ENCODE results near the gene ACSS3. TPM values are rescaled to one million over a fixed set of nuclear protein-coding genes. Genes with fewer than 3 reads are reported as not detected.
A peak's percentile ranks its signal among the peaks of the same experiment; 100 is the strongest.

ACSS3 gene
- total RNA-seq, 2 donors from 2014 or later: 20.3 to 32.3 TPM

DNA sequence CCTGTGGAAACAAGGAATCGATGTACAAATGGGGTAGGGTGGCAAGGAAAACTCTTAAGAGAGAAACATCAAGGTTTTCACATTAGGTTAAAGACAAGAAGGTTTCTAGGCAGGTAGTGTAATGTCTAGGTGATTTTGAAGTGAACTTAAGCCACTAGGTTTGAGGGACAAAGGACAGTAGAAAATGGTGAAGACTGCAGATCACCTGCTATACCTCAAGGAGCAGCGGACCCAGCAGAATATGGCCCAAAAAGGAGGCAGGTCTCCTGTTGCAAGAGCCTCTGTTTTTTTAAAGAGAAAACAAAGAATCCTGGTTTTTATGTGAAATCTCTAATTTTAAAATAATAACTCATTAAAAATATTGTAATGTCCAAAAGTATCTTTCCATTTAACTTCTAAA lies 178.1 kb downstream of the ACSS3 start:
- H3K36me3 ChIP-seq: no peaks in the 10 kb centered on the region
- DNase-seq (ENCODE audit: low spot score): no peak
- TF ChIP-seq CTCF (IDR thresholded peaks at IDR 0.05): no peak
- no peaks in the 10 kb centered on the region for H3K27me3 ChIP-seq
- H3K4me1 ChIP-seq: no peaks in the 10 kb centered on the region
- no peak overlapping the region for H3K4me3 ChIP-seq
- H3K27ac ChIP-seq: no peak overlapping the region
- H3K9me3 ChIP-seq: no peaks in the 10 kb centered on the region

DNA sequence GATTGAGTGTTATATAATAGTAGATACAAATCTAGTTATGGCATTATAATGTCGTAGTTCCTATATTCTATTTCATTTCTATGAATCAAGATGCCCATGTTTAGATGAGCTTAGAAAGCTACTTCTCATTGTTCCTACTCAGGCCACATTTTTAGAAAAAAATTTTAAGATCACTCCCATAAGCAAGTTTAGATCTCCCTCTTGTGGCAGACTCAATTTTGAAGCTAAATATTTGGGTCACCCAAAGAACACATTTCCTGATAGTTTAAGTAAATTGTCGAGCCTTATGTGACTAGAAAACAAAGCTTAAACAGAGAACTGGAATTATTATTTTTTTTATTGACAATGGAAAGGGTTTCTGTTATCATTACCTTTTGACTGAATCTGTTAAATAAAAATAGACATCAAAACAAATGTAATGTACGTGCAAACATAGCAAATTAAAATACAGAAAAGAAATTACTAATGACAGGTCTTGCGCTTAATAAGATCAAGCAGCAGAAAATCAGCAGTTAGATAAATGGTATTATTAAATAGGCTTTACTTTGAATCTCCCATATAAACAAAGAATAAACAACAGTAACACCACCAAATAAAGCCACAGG lies 180.2 kb downstream of the ACSS3 start:
- Histone ChIP-seq H3K27ac (no peak overlapping the region), H3K4me1 (no peaks in the 10 kb centered on the region), H3K27me3 (no peaks in the 10 kb centered on the region), H3K9me3 (no peaks in the 10 kb centered on the region), H3K36me3 (no peaks in the 10 kb centered on the region), H3K4me3 (no peak overlapping the region)
- DNase-seq (ENCODE audit: low spot score): no peak
- TF ChIP-seq CTCF (IDR thresholded peaks at IDR 0.05): peak in 1 of 2 donors; percentile 55

DNA sequence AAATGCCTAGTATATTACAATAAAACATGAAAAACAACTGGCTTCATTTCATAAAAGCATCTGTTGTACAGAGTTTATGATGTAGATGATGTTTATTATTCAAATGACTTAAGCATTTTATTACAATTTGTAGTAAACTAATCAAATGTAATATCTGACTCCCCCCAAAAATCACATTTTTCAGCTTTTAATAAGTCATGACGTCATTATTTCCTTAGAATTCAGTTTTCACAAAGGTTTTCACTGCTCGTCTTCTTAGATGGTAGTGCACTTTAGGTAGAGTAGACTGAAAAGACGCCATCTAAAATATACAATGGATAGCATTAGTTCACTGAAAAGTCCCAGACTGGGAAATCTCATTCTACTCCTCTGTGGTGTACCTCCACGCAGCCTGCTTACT lies 181.5 kb downstream of the ACSS3 start:
- no peak overlapping the region for H3K27ac ChIP-seq
- TF ChIP-seq CTCF (IDR thresholded peaks at IDR 0.05): no peak
- no peak overlapping the region for H3K4me3 ChIP-seq
- no peak for DNase-seq (ENCODE audit: low spot score)
- H3K9me3 ChIP-seq: no peaks in the 10 kb centered on the region
- no peaks in the 10 kb centered on the region for H3K27me3 ChIP-seq
- no peaks in the 10 kb centered on the region for H3K36me3 ChIP-seq
- no peaks in the 10 kb centered on the region for H3K4me1 ChIP-seq

- Histone ChIP-seq H3K27me3 (no peaks in the 10 kb centered on the region), H3K27ac (no peak overlapping the region), H3K4me1 (no peaks in the 10 kb centered on the region), H3K4me3 (no peak overlapping the region), H3K9me3 (no peaks in the 10 kb centered on the region), H3K36me3 (no peaks in the 10 kb centered on the region)
- DNase-seq (ENCODE audit: low spot score): no peak
- no peak for TF ChIP-seq CTCF (IDR thresholded peaks at IDR 0.05)
Measured at GRCh38 chr12:81261508-81262207, 183.8 kb downstream of the ACSS3 start.

DNA sequence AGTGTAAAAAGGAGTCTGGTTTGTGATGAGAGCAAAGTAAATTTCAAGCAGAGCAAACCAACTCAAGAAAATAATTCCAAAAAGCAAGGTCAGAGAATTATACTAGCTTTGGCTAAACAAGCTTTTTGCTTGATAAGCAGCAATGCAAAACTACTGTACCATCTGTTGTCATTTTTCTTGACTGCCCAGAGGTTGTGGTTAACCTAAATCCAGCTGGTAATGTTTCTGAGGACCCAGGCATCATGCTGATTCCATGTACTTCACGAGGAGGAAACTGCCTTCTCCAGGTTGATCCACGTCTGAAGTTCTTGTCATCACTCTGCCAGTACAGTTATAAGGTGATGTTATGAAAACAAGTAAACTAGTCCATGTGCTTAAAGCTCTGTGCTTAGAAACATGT lies 185.2 kb downstream of the ACSS3 start:
- TF ChIP-seq CTCF (IDR thresholded peaks at IDR 0.05): no peak
- no peaks in the 10 kb centered on the region for H3K9me3 ChIP-seq
- no peak overlapping the region for H3K4me3 ChIP-seq
- H3K4me1 ChIP-seq: no peaks in the 10 kb centered on the region
- H3K27me3 ChIP-seq: no peaks in the 10 kb centered on the region
- DNase-seq (ENCODE audit: low spot score): no peak
- H3K27ac ChIP-seq: no peak overlapping the region
- H3K36me3 ChIP-seq: no peaks in the 10 kb centered on the region

GRCh38 chr12:81270385-81270784 lies 192.5 kb downstream of the ACSS3 start:
- H3K4me1 ChIP-seq: no peaks in the 10 kb centered on the region
- no peaks in the 10 kb centered on the region for H3K27me3 ChIP-seq
- no peaks in the 10 kb centered on the region for H3K9me3 ChIP-seq
- no peak for DNase-seq (ENCODE audit: low spot score)
- no peaks in the 10 kb centered on the region for H3K36me3 ChIP-seq
- TF ChIP-seq CTCF (IDR thresholded peaks at IDR 0.05): no peak
- H3K4me3 ChIP-seq: no peak overlapping the region
- H3K27ac ChIP-seq: no peak overlapping the region
